ENCODE data around the gene PHB1.
A peak's percentile ranks its signal among the peaks of the same experiment; 100 is the strongest.
"Not testable (repeated sequence)": the region's sequence is repeated elsewhere in the genome, so short reads cannot be mapped to it uniquely, and the experiment has no call there.

PHB1 gene

DNA sequence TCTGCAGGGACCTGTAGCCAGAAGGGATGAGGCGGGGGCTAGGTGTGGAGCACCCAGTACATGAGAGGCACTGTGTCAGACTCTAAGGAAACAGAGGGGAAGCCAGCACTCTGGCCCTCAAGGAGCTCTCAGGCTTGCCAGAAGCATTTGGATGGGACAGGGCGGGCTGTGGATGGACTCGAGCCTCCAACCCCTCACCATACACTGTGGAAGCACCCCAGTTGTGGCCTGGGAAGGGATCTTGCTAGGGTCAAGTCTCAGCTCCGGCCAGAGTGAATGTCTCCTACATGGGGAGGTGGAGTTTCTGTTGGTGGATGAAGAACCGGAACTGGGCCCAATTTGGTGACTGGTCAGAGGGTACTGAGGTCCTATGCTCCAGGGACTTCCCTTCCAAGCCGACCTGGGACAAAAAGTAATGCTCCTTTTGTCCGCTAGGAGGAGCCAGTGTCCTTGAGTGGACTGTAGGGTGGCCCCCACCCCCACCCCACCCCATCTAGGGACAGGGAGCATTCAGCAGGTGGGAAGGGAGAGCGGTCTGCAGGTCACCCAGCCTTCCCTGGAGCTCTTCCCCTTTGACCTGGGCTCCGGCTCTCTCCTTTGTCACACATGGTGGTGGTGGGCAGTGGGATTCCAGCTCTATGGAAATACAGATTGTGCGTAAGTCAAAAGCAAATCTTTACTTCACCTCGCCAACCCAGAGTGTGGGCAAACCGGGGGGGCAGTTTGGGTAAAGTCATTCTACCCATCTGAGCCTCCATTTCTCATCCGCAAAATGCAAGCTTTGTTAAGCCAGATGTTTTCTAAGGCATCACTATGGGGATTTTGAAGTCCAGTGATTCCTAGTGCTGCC lies 20.4 kb upstream of the PHB1 start:
- H3K4me3 Mint-ChIP-seq: no peak overlapping the region
- H3K9me3 Mint-ChIP-seq: no peaks in the 10 kb centered on the region
- H3K27ac Mint-ChIP-seq: no peak overlapping the region
- DNase-seq: peak; percentile 62
- H3K36me3 Mint-ChIP-seq: no peaks in the 10 kb centered on the region
- CTCF ChIA-PET: interaction anchor here (0.7 to 3.5 kb wide), 9 partner anchors 9 to 122 kb away, joined by 3 to 74 read pairs (median 3); partner anchors contain the start of gene PHB1
- peaks cover 66% of the 10 kb centered on the region for H3K27me3 Mint-ChIP-seq
- no peaks in the 10 kb centered on the region for H3K4me1 Mint-ChIP-seq

GRCh38 chr17:49433000-49433694 lies 18.5 kb upstream of the PHB1 start:
- H3K9me3 Mint-ChIP-seq: no peaks in the 10 kb centered on the region
- no peaks in the 10 kb centered on the region for H3K36me3 Mint-ChIP-seq
- no peak overlapping the region for H3K4me3 Mint-ChIP-seq
- CTCF ChIA-PET: interaction anchor here (1.0 to 3.5 kb wide), 3 partner anchors 26 to 124 kb away, joined by 3 to 74 read pairs (median 4); no protein-coding TSS in a partner anchor
- no peaks in the 10 kb centered on the region for H3K4me1 Mint-ChIP-seq
- H3K27ac Mint-ChIP-seq: no peak overlapping the region
- H3K27me3 Mint-ChIP-seq: peaks cover 47% of the 10 kb centered on the region
- DNase-seq: no peak

DNA sequence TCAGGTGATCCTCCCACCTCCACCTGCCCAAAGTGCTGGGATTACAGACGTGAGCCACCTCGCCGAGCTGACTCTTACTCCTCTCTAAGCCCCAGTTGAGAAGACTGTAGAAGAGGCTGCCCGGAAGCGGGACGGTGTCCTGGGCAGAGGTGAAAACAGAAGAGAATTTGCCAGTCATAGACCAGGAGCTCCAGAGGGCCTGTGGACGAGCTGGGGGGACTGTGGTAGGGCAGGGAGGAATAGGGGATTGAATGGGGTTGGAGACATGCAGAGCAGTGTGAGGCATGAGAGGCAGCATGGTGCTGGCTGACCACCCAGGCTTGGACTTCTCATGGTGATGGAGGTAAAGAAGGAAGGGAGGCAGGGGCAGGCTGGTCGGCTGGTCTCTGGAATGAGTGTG lies 17.1 kb upstream of the PHB1 start:
- Mint-ChIP-seq H3K27ac (no peak overlapping the region), H3K36me3 (no peaks in the 10 kb centered on the region), H3K4me3 (no peak overlapping the region), H3K4me1 (no peaks in the 10 kb centered on the region), H3K9me3 (no peaks in the 10 kb centered on the region), H3K27me3 (peaks cover 44% of the 10 kb centered on the region)
- CTCF ChIA-PET: interaction anchor here (1.6 kb wide), 1 partner anchor 125 kb away, joined by 4 read pairs; no protein-coding TSS in a partner anchor
- no peak for DNase-seq

DNA sequence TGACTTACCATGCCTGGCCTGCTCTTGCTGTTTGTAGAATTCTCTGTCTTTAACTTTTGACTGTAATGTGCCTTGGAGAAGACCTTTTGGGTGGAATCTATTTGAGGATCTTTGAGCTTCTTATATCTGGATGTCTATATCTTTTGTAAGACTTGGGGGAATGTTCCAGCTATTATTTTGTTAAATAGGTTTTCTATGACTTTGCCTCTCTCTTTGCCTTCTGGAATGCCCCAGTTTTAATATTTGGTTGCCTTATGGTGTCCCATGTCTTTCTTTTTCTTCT lies 10.3 kb upstream of the PHB1 start:
- Mint-ChIP-seq H3K36me3 (no peaks in the 10 kb centered on the region), H3K9me3 (peaks cover 8% of the 10 kb centered on the region), H3K4me3 (no peak overlapping the region), H3K27me3 (peaks cover 21% of the 10 kb centered on the region), H3K27ac (no peak overlapping the region), H3K4me1 (no peaks in the 10 kb centered on the region)
- CTCF ChIA-PET: interaction anchor here (1.4 to 1.7 kb wide), 3 partner anchors 17 to 132 kb away, joined by 3 to 4 read pairs (median 4); no protein-coding TSS in a partner anchor
- no peak for DNase-seq

DNA sequence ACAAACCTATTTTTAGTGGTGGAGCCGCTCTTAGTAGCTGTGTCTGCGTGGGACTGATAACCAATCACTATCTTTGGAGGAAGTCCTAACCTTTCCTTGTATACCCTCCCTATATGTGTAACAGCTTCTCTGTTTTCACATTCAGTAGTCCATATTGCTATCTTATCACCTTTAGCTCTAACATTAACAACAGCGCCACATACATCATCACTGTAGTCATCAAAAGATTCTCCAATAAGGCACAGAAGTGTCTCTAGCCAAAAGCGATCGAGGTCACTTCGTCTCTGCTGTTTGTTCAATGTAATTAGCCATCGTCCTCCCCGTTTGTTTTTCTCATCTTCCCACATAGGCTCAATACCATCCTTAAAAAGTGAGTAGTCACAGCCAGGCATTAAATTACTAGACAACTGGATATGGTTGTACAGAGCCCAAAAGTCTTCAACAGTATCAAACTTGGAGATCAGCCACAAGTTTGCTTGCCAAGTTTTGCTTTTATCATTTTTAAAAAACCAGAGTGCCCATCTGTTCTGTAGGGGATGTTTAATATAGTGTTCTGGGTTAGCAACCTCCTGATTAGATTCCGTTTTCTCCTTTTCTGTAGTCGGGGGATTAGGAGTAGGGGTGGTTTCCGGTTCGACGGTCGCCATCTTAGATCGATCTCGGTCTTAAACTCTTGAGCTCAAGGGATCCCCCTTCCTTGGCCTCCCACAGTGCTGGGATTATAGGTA lies 9.8 kb upstream of the PHB1 start:
- DNase-seq, H3K4me3 Mint-ChIP-seq, H3K27ac Mint-ChIP-seq, H3K9me3 Mint-ChIP-seq, H3K4me1 Mint-ChIP-seq, H3K36me3 Mint-ChIP-seq: not testable (repeated sequence)
- H3K27me3 Mint-ChIP-seq: peaks cover 21% of the 10 kb centered on the region
- CTCF ChIA-PET: interaction anchor here (1.6 to 1.7 kb wide), 2 partner anchors 17 to 132 kb away, joined by 4 read pairs; no protein-coding TSS in a partner anchor

- no peak for DNase-seq
- CTCF ChIA-PET: interaction anchor here (1.0 kb wide), 1 partner anchor 15 kb away, joined by 3 read pairs; no protein-coding TSS in a partner anchor
- Mint-ChIP-seq H3K9me3 (peaks cover 8% of the 10 kb centered on the region), H3K27ac (no peak overlapping the region), H3K36me3 (no peaks in the 10 kb centered on the region), H3K4me3 (no peak overlapping the region), H3K4me1 (no peaks in the 10 kb centered on the region), H3K27me3 (peaks cover 29% of the 10 kb centered on the region)
Measured at GRCh38 chr17:49422714-49423113, 8.0 kb upstream of the PHB1 start.

GRCh38 chr17:49419761-49420160 lies 5.1 kb upstream of the PHB1 start:
- H3K27ac Mint-ChIP-seq, H3K4me1 Mint-ChIP-seq, CTCF ChIA-PET, DNase-seq, H3K36me3 Mint-ChIP-seq, H3K9me3 Mint-ChIP-seq, H3K4me3 Mint-ChIP-seq: not testable (repeated sequence)
- H3K27me3 Mint-ChIP-seq: peaks cover 25% of the 10 kb centered on the region

DNA sequence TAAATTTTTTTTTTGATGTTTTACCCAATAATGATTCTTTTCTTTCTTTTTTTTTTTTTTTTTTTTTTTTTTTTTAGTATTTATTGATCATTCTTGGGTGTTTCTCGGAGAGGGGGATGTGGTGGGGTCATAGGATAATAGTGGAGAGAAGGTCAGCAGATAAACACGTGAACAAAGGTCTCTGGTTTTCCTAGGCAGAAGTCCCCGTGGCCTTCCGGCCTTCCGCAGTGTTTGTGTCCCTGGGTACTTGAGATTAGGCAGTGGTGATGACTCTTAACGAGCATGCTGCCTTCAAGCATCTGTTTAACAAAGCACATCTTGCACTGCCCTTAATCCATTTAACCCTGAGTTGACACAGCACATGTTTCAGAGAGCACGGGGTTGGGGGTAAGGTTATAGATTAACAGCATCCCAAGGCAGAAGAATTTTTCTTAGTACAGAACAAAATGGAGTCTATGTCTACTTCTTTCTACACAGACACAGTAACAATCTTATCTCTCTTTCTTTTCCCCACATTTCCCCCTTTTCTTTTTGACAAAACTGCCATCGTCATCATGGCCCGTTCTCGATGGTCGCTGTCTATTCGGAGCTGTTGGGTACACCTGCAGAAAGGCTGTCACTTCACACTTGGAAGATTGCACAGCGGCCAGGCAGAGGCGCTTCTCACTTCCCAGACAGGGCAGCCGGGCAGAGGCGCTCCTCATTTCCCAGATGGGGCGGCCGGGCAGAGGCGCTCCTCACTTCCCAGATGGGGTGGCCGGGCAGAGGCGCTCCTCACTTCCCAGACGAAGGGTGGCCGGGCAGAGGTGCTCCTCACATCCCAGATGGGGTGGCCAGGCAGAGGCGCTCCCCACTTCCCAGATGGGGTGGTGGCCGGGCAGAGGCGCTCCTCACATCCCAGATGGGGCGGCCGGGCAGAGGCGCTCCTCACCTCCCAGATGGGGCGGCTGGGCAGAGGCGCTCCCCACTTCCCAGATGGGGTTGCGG lies 4.4 kb upstream of the PHB1 start:
- DNase-seq, H3K27ac Mint-ChIP-seq, H3K4me3 Mint-ChIP-seq, H3K36me3 Mint-ChIP-seq, H3K9me3 Mint-ChIP-seq, CTCF ChIA-PET: not testable (repeated sequence)
- peaks cover 23% of the 10 kb centered on the region for H3K27me3 Mint-ChIP-seq
- H3K4me1 Mint-ChIP-seq: peaks cover 12% of the 10 kb centered on the region

DNA sequence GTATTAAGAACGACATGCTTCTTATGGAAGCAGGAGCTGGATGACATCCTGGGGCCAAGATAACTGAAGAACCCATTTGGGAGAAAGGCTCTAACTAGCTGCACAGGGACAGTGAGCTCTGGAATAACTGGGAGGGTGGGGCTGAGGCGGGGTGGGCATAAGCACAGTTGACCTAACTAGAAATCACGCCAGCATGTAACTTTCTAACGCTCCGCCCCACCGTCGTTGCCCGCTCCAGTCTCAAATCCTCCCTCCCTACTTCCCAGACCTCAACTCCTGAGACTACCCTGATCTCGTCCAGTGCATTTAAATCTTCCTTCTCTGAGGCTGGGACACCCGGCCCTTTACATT lies 436 bp downstream of the PHB1 start:
- Mint-ChIP-seq H3K27me3 (peaks cover 22% of the 10 kb centered on the region), H3K27ac (peak overlapping the region; percentile 72), H3K4me1 (peaks cover 23% of the 10 kb centered on the region), H3K9me3 (no peaks in the 10 kb centered on the region), H3K4me3 (peak overlapping the region; percentile 98), H3K36me3 (peaks cover 13% of the 10 kb centered on the region)
- no peak for DNase-seq
- CTCF ChIA-PET: interaction anchor here (1.0 to 1.7 kb wide), 3 partner anchors 8 to 142 kb away, joined by 5 to 14 read pairs (median 7); no protein-coding TSS in a partner anchor

DNA sequence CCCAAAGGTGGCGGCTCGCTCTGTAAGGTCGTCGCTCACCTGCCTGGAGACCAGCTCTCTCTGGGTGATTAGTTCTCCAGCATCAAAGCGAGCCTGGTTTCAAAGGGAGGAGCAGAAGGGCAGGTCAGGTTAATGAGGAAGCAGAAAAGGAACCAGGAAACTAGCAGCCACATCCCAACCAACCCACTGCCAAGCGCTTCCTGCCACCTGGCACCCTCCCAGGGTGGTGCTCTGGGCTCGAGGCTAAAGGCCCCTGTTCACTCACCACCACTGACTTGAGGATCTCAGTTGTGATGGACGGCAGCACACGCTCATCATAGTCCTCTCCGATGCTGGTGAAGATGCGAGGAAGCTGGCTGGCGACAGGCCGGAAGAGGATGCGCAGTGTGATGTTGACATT lies 5.6 kb downstream of the PHB1 start:
- Mint-ChIP-seq H3K27ac (no peak overlapping the region), H3K27me3 (no peaks in the 10 kb centered on the region), H3K9me3 (no peaks in the 10 kb centered on the region), H3K36me3 (peaks cover 52% of the 10 kb centered on the region), H3K4me3 (no peak overlapping the region), H3K4me1 (peaks cover 44% of the 10 kb centered on the region)
- CTCF ChIA-PET: interaction anchor here (0.9 to 8.3 kb wide), 6 partner anchors 10 to 148 kb away, joined by 3 to 117 read pairs (median 5); no protein-coding TSS in a partner anchor
- DNase-seq: no peak

DNA sequence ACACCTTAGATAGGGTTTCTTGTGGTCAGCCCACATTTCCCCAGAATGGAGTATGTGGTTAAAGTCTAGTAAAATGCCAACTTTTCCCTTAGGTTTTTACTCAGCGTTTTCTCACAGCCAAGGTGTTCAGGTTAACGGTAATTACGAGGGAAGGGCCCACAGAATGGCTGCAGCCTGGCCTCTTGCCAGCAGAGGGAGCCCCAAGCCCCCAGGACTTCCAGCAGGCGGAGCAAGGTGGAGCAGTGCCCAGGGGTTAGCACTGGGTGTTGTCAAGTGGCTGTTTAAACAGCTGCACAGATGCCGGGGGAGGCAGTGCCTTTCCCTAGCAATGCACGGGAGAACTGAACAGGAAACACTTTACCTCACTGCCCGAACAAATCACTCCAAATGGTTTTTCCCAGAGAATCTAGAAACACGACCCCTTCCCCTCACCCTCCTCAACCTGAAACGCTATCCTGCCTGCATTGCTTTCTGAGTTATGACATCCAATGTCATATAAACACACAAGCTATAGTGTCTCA lies 6.6 kb downstream of the PHB1 start:
- Mint-ChIP-seq H3K27ac (no peak overlapping the region), H3K4me1 (peaks cover 44% of the 10 kb centered on the region), H3K36me3 (peaks cover 56% of the 10 kb centered on the region), H3K4me3 (no peak overlapping the region), H3K27me3 (no peaks in the 10 kb centered on the region), H3K9me3 (no peaks in the 10 kb centered on the region)
- peak; percentile 89 for DNase-seq
- CTCF ChIA-PET: interaction anchor here (0.6 to 8.3 kb wide), 18 partner anchors 9 to 374 kb away, joined by 3 to 117 read pairs (median 4); no protein-coding TSS in a partner anchor

GRCh38 chr17:49407086-49407485 lies 7.6 kb downstream of the PHB1 start:
- H3K36me3 Mint-ChIP-seq: peaks cover 57% of the 10 kb centered on the region
- CTCF ChIA-PET: interaction anchor here (0.6 to 8.3 kb wide), 11 partner anchors 8 to 150 kb away, joined by 3 to 117 read pairs (median 4); no protein-coding TSS in a partner anchor
- H3K4me3 Mint-ChIP-seq: no peak overlapping the region
- no peaks in the 10 kb centered on the region for H3K27me3 Mint-ChIP-seq
- H3K27ac Mint-ChIP-seq: no peak overlapping the region
- no peak for DNase-seq
- peaks cover 44% of the 10 kb centered on the region for H3K4me1 Mint-ChIP-seq
- no peaks in the 10 kb centered on the region for H3K9me3 Mint-ChIP-seq

Data from activated naive CD4-positive, alpha-beta T cell treated with anti-CD3 and anti-CD28 coated beads, Interleukin-2, amount 10 ng/mL, durations not matched to agents 7 days and 5 days (primary cell).